Activated B cell treated with CpG ODN at 0.5 μM for 24 hours (primary cell): ENCODE results near the gene NAA80. TPM values are rescaled to one million over a fixed set of nuclear protein-coding genes. Genes with fewer than 3 reads are reported as not detected.
"Not testable (repeated sequence)": the region's sequence is repeated elsewhere in the genome, so short reads cannot be mapped to it uniquely, and the experiment has no call there.

Experiments used
- ATAC-seq: fragments of 200-7000 bp; cut with Tn5 transposase; one replicate; pipeline ENCODE4 v1.10.0; 2021; ENCODE audit warnings: low read depth, mild to moderate bottlenecking, moderate library complexity
- CTCF ChIA-PET: fragments of 350-600 bp; sonication (Branson Sonifier 250); formaldehyde crosslinking; loops from one replicate; lab custom pipeline; 2021; ENCODE audit warnings: antibody characterized with exemption; lab: Charles Lee
- POLR2A ChIA-PET: fragments of 350-600 bp; sonication (Branson Sonifier 250); formaldehyde crosslinking; loops from one replicate; lab custom pipeline; 2021; ENCODE audit warnings: antibody characterized with exemption; lab: Charles Lee
- DNase-seq: peaks from one replicate; pipeline ENCODE4 v3.0.0; 2022
- H3K27ac Mint-ChIP-seq: one replicate; pipeline ENCODE4 v1.8.0; 2020; ENCODE audit warnings: mixed read lengths
- H3K27me3 Mint-ChIP-seq: one replicate; pipeline ENCODE4 v1.8.0; 2021; ENCODE audit warnings: mixed read lengths
- H3K36me3 Mint-ChIP-seq: one replicate; pipeline ENCODE4 v1.8.0; 2021; ENCODE audit warnings: low read depth, mixed read lengths
- H3K4me1 Mint-ChIP-seq: one replicate; pipeline ENCODE4 v1.8.0; 2021; ENCODE audit warnings: mixed read lengths
- H3K4me3 Mint-ChIP-seq: one replicate; pipeline ENCODE4 v1.8.0; 2020; ENCODE audit warnings: mild to moderate bottlenecking, mixed read lengths
- H3K9me3 Mint-ChIP-seq: one replicate; pipeline ENCODE4 v1.8.0; 2020; ENCODE audit warnings: mixed read lengths
- CTCF ChIP-seq: fragments of 200-600 bp; IDR thresholded peaks from one replicate; pipeline ENCODE4 v1.8.0; 2022; ENCODE audit warnings: antibody characterized with exemption, mild to moderate bottlenecking
- intact Hi-C: fragments of 100-400 bp; cut with micrococcal nuclease; formaldehyde crosslinking; loops from one replicate; pipeline ENCODE4 v1.15.1; 2024
- total RNA-seq: library from RNA; stranded (reverse); gene quantifications from 2 replicates; pipeline ENCODE4 v1.2.3, GENCODE V29; 2022

NAA80 gene
- total RNA-seq, 1 donor from 2014 or later: 24.8 TPM

GRCh38 chr3:50288387-50289007 lies 10.7 kb downstream of the NAA80 start:
- no peak overlapping the region for H3K4me3 Mint-ChIP-seq
- ChIA-PET CTCF (no interaction called here), POLR2A (interaction anchor here (1.0 kb wide), 1 partner anchor 48 kb away, joined by 4 read pairs; no protein-coding TSS in a partner anchor)
- no peaks in the 10 kb centered on the region for H3K9me3 Mint-ChIP-seq
- no peak overlapping the region for H3K27ac Mint-ChIP-seq
- H3K27me3 Mint-ChIP-seq: no peaks in the 10 kb centered on the region
- H3K36me3 Mint-ChIP-seq: peaks cover 51% of the 10 kb centered on the region
- no peak for TF ChIP-seq CTCF
- ATAC-seq (no peak), DNase-seq (no peak)
- peaks cover 16% of the 10 kb centered on the region for H3K4me1 Mint-ChIP-seq
- intact Hi-C loops: no loop called here

GRCh38 chr3:50287262-50287661 lies 11.9 kb downstream of the NAA80 start:
- no peak overlapping the region for H3K4me3 Mint-ChIP-seq
- ChIA-PET CTCF (no interaction called here), POLR2A (interaction anchor here (1.0 kb wide), 1 partner anchor 50 kb away, joined by 4 read pairs; no protein-coding TSS in a partner anchor)
- ATAC-seq (no peak), DNase-seq (no peak)
- no peak overlapping the region for H3K27ac Mint-ChIP-seq
- no peak for TF ChIP-seq CTCF
- intact Hi-C loops: no loop called here
- H3K4me1 Mint-ChIP-seq: peaks cover 8% of the 10 kb centered on the region
- peaks cover 47% of the 10 kb centered on the region for H3K36me3 Mint-ChIP-seq
- no peaks in the 10 kb centered on the region for H3K9me3 Mint-ChIP-seq
- H3K27me3 Mint-ChIP-seq: no peaks in the 10 kb centered on the region

GRCh38 chr3:50286322-50287227 lies 12.6 kb downstream of the NAA80 start:
- Mint-ChIP-seq H3K9me3 (no peaks in the 10 kb centered on the region), H3K4me1 (peaks cover 6% of the 10 kb centered on the region), H3K27me3 (no peaks in the 10 kb centered on the region), H3K27ac (no peak overlapping the region), H3K4me3 (no peak overlapping the region), H3K36me3 (peaks cover 46% of the 10 kb centered on the region)
- intact Hi-C loops: no loop called here
- DNase-seq (no peak), ATAC-seq (no peak)
- CTCF ChIA-PET: no interaction called here
- TF ChIP-seq CTCF: no peak
- POLR2A ChIA-PET: no interaction called here

- H3K9me3 Mint-ChIP-seq, CTCF ChIA-PET, H3K27ac Mint-ChIP-seq, H3K4me1 Mint-ChIP-seq, POLR2A ChIA-PET, H3K27me3 Mint-ChIP-seq, intact Hi-C loops, DNase-seq, ATAC-seq, H3K4me3 Mint-ChIP-seq: not testable (repeated sequence)
- peaks cover 30% of the 10 kb centered on the region for H3K36me3 Mint-ChIP-seq
Measured at GRCh38 chr3:50284121-50284520, 15.1 kb downstream of the NAA80 start.

- intact Hi-C loops: no loop called here
- DNase-seq: no peak
- CTCF ChIA-PET: interaction anchor here (0.7 to 1.4 kb wide), 3 partner anchors 12 to 84 kb away, joined by 3 read pairs; no protein-coding TSS in a partner anchor
Measured at GRCh38 chr3:50279255-50280016, 19.8 kb downstream of the NAA80 start.

More at GRCh38 chr3:50279255-50280016, 19.8 kb downstream of the NAA80 start:
- no peak for TF ChIP-seq CTCF
- Mint-ChIP-seq H3K27me3 (peaks cover 19% of the 10 kb centered on the region), H3K4me1 (peaks cover 13% of the 10 kb centered on the region), H3K36me3 (no peaks in the 10 kb centered on the region), H3K9me3 (no peaks in the 10 kb centered on the region), H3K4me3 (no peak overlapping the region), H3K27ac (no peak overlapping the region)
- ATAC-seq: no peak
- POLR2A ChIA-PET: interaction anchor here (0.7 to 1.6 kb wide), 2 partner anchors 13 to 42 kb away, joined by 4 to 7 read pairs; partner anchors contain the start of gene IFRD2
